ENCODE measurements around the gene BORCS5.
A peak's percentile ranks its signal among the peaks of the same experiment; 100 is the strongest.

BORCS5 gene

DNA sequence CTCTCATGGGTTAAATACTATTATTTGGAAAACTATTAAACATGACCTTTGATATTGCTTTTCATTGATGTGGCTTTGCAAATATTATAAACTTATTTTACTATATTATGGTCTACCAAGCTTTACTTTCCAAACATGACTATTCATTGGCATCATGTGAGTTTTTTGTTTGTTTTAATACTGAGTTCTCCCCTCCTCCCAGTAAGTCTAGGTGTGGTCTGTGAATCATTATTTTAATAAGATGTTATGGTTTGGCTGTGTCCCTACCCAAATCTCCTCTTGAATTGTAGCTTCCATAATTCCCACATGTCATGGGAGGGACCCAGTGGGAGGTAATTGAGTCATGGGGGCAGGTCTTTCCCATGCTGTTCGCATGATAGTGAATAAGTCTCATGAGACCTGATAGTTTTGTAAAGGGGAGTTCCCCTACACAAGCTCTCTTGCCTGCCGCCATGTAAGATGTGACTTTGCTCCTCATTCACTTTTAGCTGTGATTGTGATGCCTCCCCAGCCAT lies 80.0 kb downstream of the BORCS5 start:
- no peak for DNase-seq

DNA sequence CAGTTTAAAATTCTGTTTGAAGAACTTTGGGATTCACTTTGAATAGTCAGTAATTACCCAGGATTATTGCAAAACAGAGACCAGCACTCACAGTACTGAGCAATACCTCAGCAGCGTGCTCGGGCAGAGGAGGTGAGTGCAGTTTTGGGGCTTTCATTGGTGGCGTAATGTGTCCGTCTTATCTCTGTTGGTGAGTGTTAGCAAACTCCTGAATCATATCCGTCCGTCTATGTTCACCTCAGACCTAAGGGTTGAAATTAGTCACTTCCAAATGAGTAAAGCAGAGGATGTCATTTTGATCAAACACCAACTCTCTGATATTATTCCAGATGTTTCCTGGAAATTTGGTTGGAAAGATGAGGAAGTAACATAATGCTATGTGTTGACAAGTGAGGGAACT lies 82.8 kb downstream of the BORCS5 start:
- no peak for DNase-seq

DNA sequence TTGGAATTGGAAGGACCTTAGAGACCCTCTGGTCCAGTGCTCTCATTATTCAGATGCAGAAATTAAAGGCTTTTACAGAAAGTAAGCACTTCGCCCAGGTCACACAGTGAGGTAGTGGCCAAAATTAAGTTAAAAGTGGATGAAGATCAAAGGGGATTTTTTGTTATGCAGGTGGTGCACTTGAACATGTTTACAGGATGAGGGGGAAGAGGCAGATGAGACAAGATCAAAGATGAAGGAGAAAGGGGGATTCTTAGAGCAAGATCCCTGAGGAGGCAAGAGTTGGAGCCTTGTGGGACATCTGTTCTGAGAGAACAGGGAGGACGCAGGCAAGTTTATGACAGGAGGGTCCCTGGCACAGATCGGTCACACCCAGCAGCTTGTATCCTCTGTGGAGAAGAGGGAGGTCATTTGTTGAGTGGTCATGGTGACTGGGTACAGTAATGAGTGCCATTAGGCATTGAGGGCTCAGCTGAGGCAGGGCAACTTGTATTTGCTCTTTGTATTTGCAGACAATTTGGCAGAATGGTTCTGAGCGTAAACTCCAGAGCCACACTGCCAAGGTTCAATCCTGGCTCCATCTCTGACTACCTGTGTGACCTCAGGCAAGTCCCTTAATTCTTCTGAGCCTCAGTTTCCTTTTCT lies 84.0 kb downstream of the BORCS5 start:
- no peak for DNase-seq

DNA sequence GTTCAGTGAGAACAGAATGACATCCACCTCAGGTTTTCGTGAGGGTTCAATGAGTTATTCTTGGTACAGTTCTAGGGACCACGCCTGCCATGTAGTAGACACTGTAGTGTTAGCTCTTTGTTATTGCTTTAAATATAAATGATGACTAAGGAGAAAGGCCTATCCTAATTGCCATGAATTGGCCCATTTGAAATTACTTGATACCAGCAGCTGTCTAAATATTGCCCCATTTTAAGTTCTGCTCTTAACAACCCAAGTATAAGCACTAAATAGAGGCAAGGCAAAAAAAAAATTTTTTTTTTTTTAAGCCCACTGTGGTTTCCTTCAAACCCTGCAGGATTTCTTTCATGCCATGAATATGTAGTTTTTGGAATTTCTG lies 84.5 kb downstream of the BORCS5 start:
- DNase-seq, result no peak

DNA sequence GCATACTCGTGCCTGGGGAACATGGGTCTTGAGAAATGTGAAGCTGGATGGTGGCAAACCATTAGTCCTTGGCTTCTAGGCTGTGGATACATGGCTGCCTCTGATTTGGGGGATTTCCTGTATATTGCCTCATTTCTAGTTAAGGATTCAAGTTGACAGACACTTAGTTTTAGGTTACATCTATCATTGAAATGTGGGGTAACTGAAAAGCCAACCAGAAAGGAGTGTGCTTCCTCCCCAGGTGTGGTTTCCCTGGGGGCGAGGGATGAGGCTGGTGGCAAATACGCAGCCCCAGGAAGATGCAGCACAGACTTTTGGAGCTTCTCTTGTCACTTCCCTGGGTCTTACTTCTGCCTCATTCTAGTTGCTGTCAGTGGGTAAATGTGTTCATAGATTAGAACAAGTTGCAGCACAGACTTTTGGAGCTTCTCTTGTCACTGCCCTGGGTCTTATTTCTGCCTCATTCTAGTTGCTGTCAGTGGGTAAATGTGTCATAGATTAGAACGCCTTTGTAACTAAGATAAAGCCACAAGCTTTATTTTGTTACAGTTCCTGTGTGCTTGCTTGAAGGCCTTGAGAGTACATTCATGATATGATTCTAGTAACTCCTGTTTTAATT lies 85.1 kb downstream of the BORCS5 start:
- peak; percentile 32 to 33 for DNase-seq

DNA sequence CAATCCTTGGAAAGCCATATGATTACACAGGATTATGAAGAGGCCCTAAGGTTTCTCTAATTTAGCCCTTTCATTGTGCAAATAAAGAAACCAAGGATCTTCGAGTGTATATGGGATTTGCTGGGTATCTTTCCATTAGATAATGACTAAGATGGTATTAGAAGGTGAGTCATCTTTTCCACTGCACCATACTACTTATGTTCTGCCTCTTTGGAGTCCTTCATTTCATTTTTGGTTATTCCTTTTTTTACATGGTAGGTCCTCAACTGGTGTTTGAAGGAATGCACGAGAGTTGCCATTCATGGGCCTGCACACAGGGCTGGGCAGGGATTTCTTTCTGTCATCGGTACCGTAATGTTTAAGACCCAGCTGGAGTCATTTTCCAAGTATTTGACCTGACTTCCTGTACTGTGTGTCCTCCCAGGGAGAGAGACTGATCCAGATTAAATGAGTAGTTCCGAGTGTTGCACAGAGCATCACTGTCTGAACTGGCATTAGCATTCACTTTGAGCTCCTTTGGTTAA lies 85.7 kb downstream of the BORCS5 start:
- DNase-seq, result no peak

DNA sequence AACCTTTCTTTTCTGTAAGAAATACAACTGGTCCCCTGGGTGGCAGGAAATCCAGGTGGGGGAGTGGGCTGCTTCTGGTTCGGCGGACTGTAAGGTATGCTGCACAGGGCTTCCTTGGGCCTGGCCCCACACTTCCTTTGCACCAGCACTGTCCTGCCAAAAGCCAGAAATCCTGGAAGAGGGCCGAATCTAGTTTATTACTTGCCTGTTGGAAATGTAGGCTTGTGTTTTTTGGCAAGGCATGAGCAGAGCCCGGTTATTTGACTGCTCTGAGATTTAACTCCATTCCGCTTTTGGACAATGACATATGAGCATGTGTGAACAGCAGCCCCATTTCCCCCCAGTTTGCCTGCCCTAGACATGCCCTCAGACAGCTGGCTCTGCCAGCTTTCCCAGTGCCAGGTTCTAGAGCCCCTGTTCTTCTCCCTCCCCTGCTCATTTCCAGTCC lies 86.6 kb downstream of the BORCS5 start:
- no peak for DNase-seq

DNA sequence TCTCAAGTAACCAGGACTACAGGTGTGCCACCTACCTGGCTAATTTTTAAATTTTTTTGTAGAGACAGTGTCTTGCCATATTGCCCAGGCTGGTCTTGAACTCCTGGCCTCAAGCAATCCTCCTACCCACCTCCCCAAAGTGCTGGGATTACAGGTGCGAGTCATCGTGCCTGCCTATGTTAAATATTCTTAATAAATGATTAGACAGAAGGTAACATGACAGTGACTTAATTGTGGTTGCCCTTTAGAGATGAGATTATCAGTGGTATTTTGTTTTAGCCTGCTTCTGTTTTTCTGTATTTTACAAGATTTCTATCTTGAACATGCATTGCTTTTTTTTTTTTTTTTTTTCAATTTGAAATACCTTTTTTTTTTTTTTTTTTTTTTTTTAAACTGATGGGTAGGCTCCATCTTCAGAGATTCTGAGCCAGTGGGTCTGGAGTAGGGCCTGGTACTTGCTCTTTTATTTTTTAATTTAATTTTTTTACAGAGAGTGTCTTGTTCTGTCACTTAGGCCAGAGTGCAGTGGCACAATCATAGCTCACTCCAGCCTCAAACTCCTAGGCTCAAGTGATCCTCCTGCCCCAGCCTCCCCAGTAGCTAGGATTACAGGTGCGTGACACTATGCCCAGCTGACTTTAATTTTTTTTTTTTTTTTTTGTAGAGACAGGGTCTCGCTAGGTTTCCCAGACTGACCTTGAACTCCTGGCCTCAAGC lies 88.4 kb downstream of the BORCS5 start:
- no peak for DNase-seq

DNA sequence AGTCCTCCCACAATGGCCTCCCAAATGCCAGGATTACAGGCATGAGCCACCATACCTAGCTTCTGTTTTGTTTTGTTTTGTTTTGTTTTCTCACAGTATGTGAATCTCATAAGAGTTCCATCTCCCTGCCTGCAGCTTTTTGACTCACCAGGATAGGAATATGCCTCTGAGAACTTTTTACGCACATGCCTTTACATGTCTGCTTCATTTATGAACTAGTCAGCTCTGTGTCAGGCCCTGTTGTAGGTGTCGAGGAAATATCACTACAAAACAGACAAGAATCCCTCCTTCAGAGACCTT lies 89.0 kb downstream of the BORCS5 start:
- no peak for DNase-seq

DNA sequence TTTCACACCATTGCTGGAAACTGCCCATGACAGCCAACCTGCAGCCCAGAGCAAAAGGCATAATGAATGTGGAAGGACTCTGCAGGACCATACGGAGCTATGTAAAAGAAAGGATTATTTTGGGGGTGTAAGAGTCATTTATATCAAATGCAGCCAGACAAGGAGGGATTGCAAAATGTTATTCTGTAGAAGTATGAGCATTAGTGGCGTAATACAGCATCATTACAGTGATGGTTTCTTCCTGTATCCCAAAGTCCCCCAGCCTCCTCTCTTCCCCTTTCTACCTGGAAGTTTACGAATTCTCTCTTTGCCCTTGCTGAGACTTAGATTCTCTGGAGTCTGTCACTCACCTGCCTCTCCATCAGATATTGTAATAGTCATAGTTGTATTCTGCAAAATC lies 89.9 kb downstream of the BORCS5 start:
- no peak for DNase-seq

DNA sequence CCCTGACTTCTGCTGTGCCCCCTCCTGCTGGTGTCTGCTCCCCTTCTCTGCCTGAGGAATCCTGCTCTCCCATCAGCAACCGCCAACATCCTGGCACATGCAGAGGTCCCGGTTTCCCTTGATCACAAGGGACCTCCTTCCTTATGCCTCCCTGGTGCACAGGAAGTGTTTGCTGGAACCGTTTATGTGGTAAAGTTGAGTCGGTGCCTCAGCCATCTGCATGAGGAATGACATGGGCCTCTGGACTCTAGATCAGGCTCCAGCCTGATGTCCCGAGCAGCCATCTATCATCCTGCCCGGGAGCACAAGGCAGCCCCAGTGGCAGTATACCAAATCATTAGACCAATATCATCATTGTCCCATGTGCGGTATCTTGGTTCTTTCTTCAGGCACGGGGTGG lies 90.4 kb downstream of the BORCS5 start:
- peak; percentile 14 to 18 for DNase-seq

DNA sequence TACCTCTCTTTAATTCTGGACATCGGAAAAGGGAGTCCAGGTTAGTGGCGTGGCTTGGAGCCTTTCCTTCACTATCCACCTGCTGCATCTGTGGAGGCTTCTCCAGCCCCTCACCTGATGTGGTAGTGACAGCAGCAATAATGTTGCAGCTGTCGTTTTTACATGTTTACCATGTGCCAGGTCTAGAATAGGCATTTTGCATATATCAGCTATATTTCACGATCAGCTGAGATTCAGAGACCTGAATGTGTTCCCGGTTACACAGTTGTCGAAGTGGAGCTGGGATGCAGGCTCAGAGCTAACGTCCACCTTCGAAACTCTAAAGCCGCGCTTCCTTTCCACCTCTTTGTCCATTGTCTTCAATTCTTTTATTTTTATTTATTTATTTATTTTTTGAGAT lies 91.0 kb downstream of the BORCS5 start:
- no peak for DNase-seq

DNA sequence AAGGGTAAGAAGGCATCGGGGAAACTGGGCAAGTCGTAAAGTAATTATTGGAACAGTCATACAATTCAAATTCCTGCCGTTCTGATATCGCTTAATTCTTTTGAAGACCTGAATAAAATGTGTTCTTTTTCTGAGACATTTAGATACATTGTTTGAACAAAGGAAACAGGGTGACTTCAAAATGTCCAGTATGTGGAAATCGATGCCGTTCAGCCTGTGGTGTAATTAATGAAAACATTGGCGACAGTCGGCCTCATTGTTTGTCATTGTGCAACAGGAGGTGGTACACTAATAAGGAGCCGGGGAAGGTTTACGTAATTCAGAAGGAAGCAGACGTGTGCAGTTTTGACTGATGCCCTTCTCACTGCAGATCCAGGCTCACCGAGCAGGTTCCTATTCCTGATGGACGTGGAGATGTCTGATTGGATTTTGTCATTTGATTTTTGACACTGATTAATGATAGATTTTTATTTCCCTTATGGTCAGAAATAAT lies 92.7 kb downstream of the BORCS5 start:
- peak; percentile 1 to 4 for DNase-seq

DNA sequence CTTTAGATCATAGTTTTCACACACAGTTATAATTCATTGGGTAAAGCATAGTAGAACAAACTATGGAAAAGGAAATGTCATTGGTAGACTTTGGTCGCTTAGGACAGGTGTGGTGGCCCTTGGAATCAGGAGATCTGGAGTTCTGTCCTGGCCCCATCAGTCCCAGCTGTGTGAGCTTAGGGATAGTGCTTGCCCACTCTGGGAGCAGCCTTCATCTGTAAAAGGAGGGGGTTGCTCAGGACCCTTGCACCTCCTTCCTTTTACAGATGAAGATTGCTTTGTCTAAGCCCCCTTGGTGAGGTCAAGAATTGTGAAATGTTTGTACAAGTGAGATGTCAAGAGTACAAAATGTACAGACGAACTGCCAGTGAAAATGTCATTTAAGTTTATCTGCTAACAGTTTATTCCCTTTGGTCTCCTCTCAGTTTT lies 93.2 kb downstream of the BORCS5 start:
- no peak for DNase-seq

DNA sequence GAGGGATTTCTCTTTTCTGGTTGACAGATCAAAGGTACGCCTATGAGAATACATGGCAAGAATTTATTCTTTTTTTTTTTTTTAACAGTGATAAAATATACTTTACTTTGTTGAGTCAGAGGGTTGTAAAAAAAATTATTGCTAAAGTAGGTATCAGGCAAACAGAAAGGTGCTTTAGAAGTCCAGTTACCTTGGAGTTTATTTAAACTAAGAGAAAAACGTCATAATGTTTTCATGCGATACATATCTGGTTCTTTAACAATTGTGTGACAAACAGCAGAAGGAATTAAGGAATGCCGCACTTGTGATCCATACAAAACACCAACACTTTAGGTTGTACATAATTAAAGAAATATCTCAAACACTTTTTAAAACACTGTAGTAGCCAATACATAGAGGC lies 94.2 kb downstream of the BORCS5 start:
- DNase-seq, result no peak

DNA sequence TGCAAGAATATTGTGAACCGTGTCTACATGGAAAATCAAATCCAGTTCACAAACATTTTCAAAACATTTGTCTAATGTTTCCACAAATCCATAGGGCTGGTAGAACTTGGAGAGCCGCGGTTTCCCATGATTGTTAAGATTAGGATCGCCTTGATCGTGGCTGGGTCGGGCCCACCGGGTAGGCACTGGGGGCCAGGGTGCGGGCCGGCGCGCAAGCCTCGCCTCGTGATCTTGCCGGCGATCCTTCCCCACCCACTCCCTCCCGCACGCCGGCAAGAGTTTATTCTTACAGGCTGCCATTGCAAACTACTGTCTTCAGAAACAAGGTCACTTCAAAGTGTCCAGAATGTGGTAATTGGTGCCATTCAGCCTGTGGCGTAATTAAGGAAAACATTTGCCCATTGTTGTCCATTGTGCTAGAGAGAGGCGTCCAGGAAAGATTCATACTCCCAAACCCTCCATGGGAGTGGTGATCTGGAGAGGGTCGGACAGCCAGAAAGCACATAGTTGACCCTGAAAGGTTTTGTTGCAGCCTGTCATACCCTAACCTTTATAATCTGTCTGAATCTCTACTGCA lies 95.5 kb downstream of the BORCS5 start:
- no peak for DNase-seq

DNA sequence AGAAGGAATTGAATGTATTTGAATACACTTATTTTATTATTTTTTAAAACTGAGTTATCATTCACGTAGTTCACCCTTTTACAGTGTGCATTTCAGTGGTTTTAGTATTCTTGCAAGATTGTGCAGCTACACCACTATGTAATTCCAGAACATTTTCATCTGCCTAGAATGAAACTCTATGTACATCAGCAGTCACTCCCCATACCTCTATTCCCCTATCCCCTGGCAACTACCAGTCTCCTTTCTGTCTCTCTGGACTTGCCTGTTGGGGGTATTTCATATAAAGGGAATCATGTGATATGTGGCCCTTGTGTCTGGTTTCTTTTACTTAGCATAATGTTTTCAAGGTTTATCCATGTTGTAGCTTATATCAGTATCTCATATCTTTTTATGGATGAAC lies 96.8 kb downstream of the BORCS5 start:
- DNase-seq, result no peak

DNA sequence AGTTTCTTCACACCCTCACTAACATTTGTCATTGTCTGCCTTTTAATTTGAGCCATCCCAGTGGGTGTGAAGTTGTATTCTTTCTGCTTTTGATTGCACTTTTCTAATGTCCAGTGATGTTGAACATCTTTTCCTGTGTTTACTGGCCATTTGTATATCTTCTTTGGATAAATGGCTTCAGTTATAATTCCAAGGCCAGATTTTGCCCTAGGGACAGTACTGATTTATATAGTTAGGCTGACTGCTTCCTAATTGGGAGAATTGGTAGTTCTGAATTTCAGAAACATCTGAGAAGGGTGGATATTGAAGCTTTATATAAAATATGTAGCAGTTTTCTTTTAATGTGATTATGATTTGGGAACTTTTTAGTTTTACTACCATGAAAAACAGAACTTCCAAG lies 97.4 kb downstream of the BORCS5 start:
- DNase-seq, result no peak

DNA sequence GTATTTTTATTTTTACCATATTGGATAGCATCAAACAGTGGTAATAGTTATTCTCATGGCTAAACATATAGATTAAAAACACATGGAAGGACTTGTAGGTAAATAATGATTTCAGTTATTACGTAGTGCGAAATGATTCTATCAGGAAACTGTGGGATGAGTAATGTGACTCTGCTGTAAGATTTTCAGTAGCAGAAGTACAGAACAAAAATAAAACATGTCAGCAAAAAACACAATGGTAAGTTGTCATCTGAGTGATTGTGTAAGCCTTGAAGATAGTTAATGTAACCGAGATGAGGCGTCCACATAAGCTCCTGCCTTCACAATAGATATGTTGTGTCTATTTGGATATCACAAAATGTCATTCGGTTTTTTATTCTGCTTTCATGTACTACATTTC lies 99.8 kb downstream of the BORCS5 start:
- DNase-seq, result no peak

DNA sequence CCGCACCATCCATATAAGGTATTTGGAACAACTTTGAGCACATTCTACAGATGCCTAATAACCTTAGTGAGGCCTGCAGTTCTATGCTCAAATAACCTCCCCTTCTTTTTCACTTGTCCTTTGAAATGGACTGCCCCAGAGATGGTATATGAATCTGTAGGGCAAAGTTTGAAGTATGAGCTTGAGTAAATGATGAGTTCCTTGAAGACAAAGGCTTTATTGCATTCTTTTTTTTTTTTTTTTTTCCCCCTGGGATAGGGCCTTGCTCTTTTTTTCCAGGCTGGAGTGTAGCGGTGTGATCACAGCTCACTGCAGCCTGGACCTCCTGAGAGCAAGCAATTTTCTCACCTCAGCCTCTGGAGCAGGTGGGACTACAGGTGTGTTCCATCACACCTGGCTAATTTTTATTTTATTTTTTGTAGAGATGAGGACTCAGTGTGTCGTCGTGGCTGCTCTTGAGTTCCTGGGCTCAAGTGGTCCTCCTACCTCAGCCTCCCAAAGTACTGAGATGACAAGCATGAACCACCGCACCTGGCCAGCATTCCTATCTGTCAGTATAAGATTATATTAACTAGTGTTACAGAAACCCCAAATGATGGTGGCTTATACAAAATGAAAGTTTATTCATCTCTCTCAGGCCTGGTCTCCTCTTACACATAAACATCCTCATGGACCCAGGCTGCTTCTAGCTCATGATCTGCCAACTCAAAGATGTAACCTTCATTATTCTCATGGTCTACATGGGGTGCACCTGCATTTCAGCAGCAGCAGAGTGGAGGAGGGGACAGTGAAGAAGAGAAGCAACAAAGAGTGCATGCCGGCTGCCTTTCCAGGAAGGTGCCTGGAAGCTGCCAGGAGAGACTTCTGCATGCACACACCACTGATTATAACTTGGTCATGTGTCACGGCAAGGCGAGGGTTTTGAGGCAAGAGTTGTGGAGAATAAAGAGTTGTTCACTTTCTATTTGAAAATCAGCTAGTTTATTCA lies 104.4 kb downstream of the BORCS5 start:
- no peak for DNase-seq

DNA sequence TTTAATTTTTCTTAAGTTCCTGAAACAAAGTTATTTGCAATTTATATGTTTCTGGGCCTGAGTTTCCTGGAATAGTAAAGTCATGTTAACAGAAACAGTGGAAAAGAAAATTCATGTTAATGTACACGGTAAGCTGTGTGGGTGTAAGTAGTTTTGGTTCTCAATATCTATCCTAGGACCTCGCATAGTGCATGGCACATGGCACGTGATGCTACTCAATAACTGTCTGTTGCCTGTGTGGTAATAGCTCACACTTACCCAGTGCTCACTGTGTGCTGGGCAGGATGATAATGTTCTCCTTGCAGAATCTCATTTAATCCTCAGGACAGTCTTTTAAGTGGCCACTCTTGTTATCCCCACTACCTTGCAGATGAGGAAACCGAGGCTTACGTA lies 105.0 kb downstream of the BORCS5 start:
- no peak for DNase-seq

DNA sequence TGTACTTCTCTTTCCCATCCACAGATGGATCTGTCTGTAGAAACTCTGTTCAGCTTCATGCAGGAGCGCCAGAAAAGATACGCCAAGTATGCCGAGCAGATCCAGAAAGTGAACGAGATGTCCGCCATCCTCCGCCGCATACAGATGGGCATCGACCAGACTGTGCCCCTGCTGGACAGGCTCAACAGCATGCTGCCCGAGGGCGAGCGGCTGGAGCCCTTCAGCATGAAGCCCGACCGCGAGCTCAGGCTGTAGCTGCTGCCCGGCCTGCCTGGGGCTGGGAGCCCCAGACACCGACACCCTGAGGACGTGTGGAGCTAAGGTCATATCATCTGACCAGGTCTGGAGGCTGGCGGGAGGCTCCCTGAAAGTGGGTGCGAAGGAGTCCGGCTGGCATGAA lies 108.6 kb downstream of the BORCS5 start:
- no peak for DNase-seq
